Loucy (cell line): Measurements from ENCODE around the gene WASF2.

Experiments used
- H2AFZ ChIP-seq: fragments of 200-600 bp; sonication (generic); 2 replicates; pipeline ENCODE4 v1.6.0; 2016; ENCODE audit warnings: antibody characterized with exemption, mild to moderate bottlenecking, low read length, moderate library complexity
- H3F3A ChIP-seq: fragments of 200-600 bp; 2 replicates; pipeline ENCODE4 v1.6.0; 2016; ENCODE audit warnings: antibody characterized with exemption, low read depth, mild to moderate bottlenecking
- H3K27me3 ChIP-seq: fragments of 200-600 bp; sonication (generic); 2 replicates; pipeline ENCODE4 v1.6.1; 2014; ENCODE audit warnings: low read length, mild to moderate bottlenecking; ENCODE audit not compliant: insufficient read depth, poor library complexity, severe bottlenecking
- H3K36me3 ChIP-seq: fragments of 200-600 bp; sonication (generic); 2 replicates; pipeline ENCODE4 v1.6.1; 2016; ENCODE audit warnings: low read length; ENCODE audit not compliant: insufficient read depth
- H3K4me1 ChIP-seq: fragments of 200-600 bp; sonication (generic); 2 replicates; pipeline ENCODE4 v1.5.1; 2014; ENCODE audit warnings: low read length, mild to moderate bottlenecking; ENCODE audit not compliant: insufficient read depth, poor library complexity, severe bottlenecking
- H3K4me2 ChIP-seq: fragments of 200-600 bp; sonication (generic); 2 replicates; pipeline ENCODE4 v1.6.0; 2014; ENCODE audit warnings: antibody characterized with exemption, low read length, low read depth, mild to moderate bottlenecking; ENCODE audit not compliant: poor library complexity, severe bottlenecking
- H3K4me3 ChIP-seq: fragments of 200-600 bp; sonication (generic); 2 replicates; pipeline ENCODE4 v1.5.1; 2014; ENCODE audit warnings: low read length, mild to moderate bottlenecking, mixed read lengths; ENCODE audit not compliant: poor library complexity, severe bottlenecking
- H3K79me2 ChIP-seq: fragments of 200-600 bp; sonication (generic); 2 replicates; pipeline ENCODE4 v1.6.1; 2014; ENCODE audit warnings: low read length; ENCODE audit not compliant: insufficient read depth
- H3K9ac ChIP-seq: fragments of 200-600 bp; sonication (generic); 2 replicates; pipeline ENCODE4 v1.6.0; 2014; ENCODE audit warnings: mild to moderate bottlenecking, low read depth, low read length, moderate library complexity; ENCODE audit not compliant: poor library complexity, severe bottlenecking
- H3K9me2 ChIP-seq: fragments of 200-600 bp; sonication (generic); replicated peaks from 2 replicates; pipeline ENCODE4 v1.6.1; 2016; ENCODE audit warnings: low read depth, low read length, mixed read lengths
- H3K9me3 ChIP-seq: fragments of 200-600 bp; sonication (generic); 2 replicates; pipeline ENCODE4 v1.6.1; 2014; ENCODE audit warnings: mild to moderate bottlenecking, antibody characterized with exemption, low read length, low read depth; ENCODE audit not compliant: insufficient read depth
- H4K20me1 ChIP-seq: fragments of 200-600 bp; sonication (generic); 2 replicates; pipeline ENCODE4 v1.6.0; 2014; ENCODE audit warnings: antibody characterized with exemption, low read length, mild to moderate bottlenecking; ENCODE audit not compliant: insufficient read depth, poor library complexity, severe bottlenecking
- EZH2phosphoT487 ChIP-seq: fragments of 200-600 bp; IDR thresholded peaks from 2 replicates; pipeline ENCODE4 v1.6.1; 2018; ENCODE audit warnings: antibody characterized with exemption, mild to moderate bottlenecking, moderate library complexity, borderline replicate concordance
- TF ChIP-seq, protein P1 (sequence below): fragments of 200-600 bp; sonication (generic); conservative IDR thresholded peaks from 2 replicates; pipeline ENCODE4 v1.5.1; 2014; ENCODE audit warnings: mild to moderate bottlenecking, antibody characterized with exemption, low read length

The WASF2 gene

DNA sequence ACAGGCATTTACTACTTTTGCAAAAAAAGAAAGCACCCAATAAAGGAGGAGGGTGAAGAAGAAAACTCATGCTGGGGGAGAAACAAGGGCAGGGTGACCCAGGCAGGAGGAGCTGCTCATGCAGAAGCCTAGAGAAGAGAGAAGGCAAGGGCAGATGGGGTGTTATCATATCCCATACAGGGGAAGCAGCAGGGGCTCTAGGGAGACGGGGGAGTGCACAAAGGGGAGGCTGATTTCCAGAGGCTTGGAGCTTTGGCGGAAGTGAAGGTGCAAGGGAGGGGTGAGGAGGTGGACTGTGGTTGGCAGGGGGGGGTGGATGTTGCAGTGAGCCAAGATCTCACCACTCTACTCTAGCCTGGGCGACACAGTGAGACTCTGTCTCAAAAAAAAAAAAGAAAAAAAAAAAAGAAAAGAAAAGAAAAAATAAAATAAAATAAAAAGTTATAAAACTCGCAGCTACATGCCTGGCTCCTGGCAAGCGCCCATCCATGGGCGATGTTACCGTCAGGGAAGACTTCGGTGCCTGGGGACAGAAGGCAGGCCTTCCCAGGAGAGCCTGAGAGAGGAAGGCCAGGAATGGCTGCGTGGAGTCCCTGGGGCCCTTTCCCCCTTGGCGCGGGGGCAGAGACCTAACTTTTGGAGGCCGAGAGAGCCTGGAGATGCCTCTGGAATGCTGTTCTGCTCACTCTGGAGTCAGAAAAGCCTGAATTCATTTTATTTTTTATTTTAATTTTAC lies 112.0 kb downstream of the WASF2 start:
- Histone ChIP-seq H2AFZ (no peak overlapping the region), H3K9me3 (no peaks in the 10 kb centered on the region), H3K36me3 (no peaks in the 10 kb centered on the region), H3K9me2 (no peaks in the 10 kb centered on the region), H3K9ac (no peak overlapping the region), H4K20me1 (no peaks in the 10 kb centered on the region), H3K4me1 (no peaks in the 10 kb centered on the region), H3K4me3 (no peak overlapping the region), H3F3A (no peaks in the 10 kb centered on the region), H3K79me2 (no peaks in the 10 kb centered on the region), H3K27me3 (no peaks in the 10 kb centered on the region), H3K4me2 (no peak overlapping the region)
- no peak for TF ChIP-seq EZH2phosphoT487
- TF ChIP-seq, protein P1, sequence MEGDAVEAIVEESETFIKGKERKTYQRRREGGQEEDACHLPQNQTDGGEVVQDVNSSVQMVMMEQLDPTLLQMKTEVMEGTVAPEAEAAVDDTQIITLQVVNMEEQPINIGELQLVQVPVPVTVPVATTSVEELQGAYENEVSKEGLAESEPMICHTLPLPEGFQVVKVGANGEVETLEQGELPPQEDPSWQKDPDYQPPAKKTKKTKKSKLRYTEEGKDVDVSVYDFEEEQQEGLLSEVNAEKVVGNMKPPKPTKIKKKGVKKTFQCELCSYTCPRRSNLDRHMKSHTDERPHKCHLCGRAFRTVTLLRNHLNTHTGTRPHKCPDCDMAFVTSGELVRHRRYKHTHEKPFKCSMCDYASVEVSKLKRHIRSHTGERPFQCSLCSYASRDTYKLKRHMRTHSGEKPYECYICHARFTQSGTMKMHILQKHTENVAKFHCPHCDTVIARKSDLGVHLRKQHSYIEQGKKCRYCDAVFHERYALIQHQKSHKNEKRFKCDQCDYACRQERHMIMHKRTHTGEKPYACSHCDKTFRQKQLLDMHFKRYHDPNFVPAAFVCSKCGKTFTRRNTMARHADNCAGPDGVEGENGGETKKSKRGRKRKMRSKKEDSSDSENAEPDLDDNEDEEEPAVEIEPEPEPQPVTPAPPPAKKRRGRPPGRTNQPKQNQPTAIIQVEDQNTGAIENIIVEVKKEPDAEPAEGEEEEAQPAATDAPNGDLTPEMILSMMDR: no peak

DNA sequence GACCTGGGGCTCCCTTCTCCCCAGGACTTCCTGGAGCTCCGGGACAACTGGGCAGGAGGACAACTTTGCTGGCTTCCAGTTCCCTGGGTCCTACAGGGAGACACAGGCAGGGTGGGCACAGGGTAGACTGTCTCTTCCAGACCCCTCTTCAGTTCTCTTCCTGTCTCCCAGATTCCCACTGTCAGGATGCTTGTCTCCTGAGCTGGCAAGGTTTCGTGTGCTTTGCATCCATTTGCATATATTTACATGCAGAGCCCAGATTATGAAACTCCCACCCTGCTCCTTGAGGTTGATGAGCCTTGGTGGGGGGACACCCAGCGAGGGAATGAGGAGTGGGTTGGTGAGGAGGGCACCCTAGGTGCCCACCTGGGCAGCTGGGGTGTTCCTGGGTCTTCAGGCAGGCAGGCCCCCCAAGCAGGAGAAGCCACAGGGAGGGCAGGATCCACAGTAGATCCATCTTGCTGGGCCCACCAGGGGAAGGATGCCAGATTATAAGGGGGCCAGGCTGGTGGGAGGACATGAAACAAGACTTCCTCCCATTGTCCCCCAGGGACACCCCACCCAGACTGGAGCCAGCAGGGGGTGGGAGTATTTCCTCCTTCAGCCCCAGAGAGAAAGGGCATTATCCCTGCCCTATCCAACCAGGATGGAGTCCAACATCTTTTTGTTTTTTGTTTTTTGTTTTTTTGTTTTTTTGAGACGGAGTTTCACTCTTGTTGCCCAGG lies 115.4 kb downstream of the WASF2 start, which contains the start of gene FCN3:
Gene FCN3 (minus strand): TSS at position 463 of the 725 bp plus-strand sequence. CDS start 6 bp downstream, at position 457.
- Histone ChIP-seq H3K4me1 (no peaks in the 10 kb centered on the region), H3K9me2 (no peaks in the 10 kb centered on the region), H3K27me3 (no peaks in the 10 kb centered on the region), H3K9ac (no peak within 1 kb of the TSS), H3K4me3 (no peak within 1 kb of the TSS), H2AFZ (no peak within 1 kb of the TSS), H3F3A (no peaks in the 10 kb centered on the region), H3K4me2 (no peak within 1 kb of the TSS), H3K79me2 (no peaks in the 10 kb centered on the region), H3K9me3 (no peaks in the 10 kb centered on the region), H4K20me1 (no peaks in the 10 kb centered on the region), H3K36me3 (no peaks in the 10 kb centered on the region)
- TF ChIP-seq EZH2phosphoT487: no peak
- TF ChIP-seq, protein P1: no peak

DNA sequence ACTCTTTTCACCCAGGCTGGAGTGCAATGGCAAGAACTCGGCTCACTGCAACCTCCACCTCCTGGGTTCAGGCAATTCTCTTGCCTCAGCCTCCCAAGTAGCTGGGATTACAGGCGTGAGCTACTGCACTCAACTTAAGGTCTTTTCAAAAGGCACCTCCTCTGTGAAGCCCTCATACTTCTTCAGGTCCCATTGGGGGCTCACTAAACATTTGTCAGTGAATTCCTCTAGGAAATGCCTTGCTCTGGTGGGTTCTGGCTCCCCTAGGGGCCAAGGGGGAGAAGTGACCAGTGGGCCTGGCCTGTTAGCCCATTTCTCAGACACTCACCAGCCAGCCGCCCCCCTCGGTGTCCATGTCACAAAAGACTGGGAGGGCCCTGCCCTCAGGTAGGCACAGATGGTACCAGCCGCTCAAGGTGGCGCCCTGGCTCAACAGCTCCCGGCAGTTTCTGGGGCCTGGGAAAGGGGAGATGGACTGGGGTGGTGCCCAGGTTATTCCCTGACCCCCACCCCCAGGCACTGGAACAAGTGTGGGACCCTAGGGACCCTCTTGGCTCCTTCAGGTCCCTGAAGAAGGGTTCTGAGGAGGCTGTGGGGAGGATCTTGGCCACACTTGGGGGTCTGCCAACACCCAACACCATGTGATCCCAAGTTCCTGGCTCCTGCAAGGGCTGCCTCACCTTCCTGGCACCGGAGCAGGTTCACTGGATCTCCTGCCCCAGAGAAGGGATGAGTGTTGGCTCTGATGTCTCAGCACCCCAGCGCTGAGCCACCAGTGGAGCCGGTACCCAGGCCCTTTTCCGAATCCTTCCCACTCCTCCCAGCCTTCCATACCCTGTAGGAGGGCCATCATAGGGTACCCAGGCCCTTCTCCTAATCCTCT lies 116.9 kb downstream of the WASF2 start:
- Histone ChIP-seq H3K4me2 (no peak overlapping the region), H3K79me2 (no peaks in the 10 kb centered on the region), H3K9me3 (no peaks in the 10 kb centered on the region), H3K36me3 (no peaks in the 10 kb centered on the region), H3K9me2 (no peaks in the 10 kb centered on the region), H3K27me3 (no peaks in the 10 kb centered on the region), H3K4me1 (no peaks in the 10 kb centered on the region), H3K9ac (no peak overlapping the region), H4K20me1 (no peaks in the 10 kb centered on the region), H2AFZ (no peak overlapping the region), H3K4me3 (no peak overlapping the region), H3F3A (no peaks in the 10 kb centered on the region)
- TF ChIP-seq, protein P1: peak; percentile 53
- no peak for TF ChIP-seq EZH2phosphoT487
